Measurements from ENCODE around the gene CALN1.
"Not testable (repeated sequence)": the region's sequence is repeated elsewhere in the genome, so short reads cannot be mapped to it uniquely, and the experiment has no call there.

CALN1 gene

DNA sequence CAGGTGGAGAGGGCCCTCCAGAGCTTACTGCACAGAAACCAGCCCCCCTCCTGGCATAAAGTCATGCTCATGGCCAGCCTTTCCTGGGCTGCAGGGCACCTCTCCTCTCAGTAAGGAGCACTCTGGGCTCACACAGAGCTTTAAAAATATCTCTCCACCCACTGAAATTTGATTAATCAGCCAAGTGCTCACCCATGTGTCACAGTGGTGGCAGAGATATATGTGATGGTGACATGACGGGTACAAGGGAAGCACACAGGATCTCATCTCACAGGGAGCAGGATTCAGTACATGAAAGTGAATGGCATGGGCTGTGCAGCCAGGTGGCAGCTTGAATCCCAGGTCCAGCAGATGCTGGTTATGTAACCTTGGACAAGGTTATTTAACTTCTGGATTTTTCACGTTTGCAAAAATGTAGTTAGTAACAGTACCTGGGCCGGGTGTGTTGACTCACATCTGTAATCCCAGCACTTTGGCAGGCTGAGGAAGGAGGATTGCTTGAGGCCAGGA, 144.8 kb downstream of the CALN1 start:
- no peak for DNase-seq (ENCODE audit: low spot score)

- DNase-seq (ENCODE audit: low spot score) = no peak
These were observed 145.4 kb downstream of the CALN1 start for GRCh38 chr7:72266771-72267170.

GRCh38 chr7:72265071-72265904, 146.8 kb downstream of the CALN1 start:
- DNase-seq (ENCODE audit: low spot score) = no peak

- DNase-seq (ENCODE audit: low spot score) = no peak
These were observed 151.7 kb downstream of the CALN1 start for GRCh38 chr7:72260406-72260805.

GRCh38 chr7:72258074-72258473, 154.1 kb downstream of the CALN1 start:
- DNase-seq (ENCODE audit: low spot score) = no peak

DNA sequence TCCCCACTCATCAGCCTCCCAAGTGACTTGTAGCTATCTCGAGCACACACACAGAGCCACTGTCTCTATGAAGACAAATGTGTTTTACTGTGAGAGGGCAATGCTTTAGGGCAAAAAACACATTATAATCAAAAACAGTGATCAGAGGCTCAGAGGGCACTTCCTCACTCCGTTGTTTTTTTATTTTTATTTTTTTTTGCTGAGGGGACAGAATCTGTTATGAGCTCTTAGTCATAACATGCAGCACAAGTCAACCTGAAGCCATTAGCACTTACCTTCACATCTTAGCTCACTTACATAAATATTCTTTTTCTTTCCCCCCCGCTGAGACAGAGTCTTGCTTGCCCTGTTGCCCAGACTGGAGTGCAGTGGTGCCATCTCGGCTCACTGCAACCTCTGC, 157.7 kb downstream of the CALN1 start:
- no peak for DNase-seq (ENCODE audit: low spot score)

GRCh38 chr7:72249106-72249505, 163.0 kb downstream of the CALN1 start:
- DNase-seq (ENCODE audit: low spot score) = no peak

DNA sequence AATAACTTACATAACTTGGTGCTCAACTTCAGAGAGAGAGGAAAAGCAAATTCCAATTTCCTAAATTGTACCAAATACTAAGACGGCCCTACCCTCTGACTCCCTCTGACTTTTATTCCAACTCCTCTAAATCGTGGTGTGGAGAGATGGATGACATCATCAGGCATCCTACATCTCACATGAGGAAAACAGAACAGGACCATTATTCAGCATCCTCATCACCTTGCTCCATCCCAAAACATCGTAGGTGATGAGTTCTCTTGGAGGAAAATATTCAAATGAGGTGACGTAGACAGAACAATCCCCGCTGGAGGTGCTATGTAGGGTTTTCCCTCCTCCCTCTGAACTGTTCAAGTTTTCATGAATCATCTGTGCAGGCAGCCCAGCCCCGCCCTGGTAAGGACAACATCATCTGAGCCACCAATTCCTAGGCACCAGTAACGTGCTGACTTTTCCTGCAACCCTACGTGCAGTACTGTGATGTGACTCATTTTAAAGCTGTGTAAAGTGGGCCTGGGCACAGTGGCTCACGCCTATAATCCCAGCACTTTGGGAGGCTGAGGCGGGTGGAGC, 167.2 kb downstream of the CALN1 start:
- no peak for DNase-seq (ENCODE audit: low spot score)

DNA sequence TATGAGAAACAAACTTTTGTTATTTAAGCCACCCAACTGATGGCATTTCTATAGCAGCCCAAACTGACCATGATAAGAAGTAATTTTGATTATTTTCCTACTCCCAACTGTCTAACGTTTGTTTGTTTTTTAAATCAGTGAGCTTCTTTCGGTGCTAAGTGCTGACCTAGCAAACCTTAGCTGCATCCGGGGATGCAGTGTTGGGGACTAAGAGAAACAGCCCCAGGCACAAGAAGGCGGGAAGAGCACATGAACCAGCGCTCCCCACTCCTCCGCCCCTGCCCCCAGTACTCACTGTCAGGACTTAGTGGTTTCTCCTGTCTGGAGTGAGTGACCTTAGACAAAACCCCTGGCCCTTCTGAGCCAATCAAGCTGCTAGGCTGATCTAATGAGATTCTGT, 168.8 kb downstream of the CALN1 start:
- no peak for DNase-seq (ENCODE audit: low spot score)

DNA sequence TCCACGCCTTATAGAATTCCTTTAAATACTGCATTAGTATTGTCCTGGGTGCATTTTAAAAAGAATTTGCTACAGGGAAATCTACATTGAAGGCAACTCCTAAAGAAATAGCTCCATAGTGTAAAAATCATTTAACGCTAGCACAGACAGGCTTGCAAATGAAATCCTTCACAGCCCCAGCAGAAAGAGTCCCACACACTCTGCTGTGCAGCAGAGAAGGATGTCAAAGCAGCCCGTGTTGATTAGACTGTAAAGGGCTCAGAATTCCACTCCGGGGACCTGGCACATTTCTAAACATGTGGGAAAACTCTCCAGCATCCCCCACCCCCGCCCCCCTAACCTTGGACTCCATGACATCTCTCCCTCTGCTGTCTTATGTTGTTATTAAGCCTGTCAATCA, 176.8 kb downstream of the CALN1 start:
- no peak for DNase-seq (ENCODE audit: low spot score)

DNA sequence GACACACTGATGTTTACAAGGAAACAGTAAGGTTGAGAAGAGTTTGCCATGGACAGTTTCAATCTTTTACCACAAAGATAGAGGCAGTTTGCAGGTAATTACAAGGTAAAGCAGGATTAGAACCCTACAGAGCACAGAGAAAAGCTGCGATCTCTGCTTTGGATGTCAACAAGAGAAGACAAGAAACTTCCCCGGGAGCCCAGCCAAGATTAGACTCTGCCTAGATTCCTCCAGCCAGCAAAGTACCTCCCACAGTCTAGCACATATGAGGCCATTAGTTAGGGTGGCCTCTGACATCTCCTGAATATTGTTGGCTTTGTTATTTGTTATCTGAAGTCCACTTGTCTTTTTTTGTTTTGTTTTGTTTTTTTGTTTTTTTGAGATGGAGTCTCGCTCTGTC, 178.1 kb downstream of the CALN1 start:
- no peak for DNase-seq (ENCODE audit: low spot score)

GRCh38 chr7:72230281-72230680, 181.9 kb downstream of the CALN1 start:
- no peak for DNase-seq (ENCODE audit: low spot score)

GRCh38 chr7:72223351-72223750, 188.8 kb downstream of the CALN1 start:
- no peak for DNase-seq (ENCODE audit: low spot score)

- no peak for DNase-seq (ENCODE audit: low spot score)
These were observed 190.0 kb downstream of the CALN1 start for GRCh38 chr7:72222136-72222535.

- DNase-seq (ENCODE audit: low spot score) = no peak
These were observed 192.6 kb downstream of the CALN1 start for GRCh38 chr7:72219500-72219899.

DNA sequence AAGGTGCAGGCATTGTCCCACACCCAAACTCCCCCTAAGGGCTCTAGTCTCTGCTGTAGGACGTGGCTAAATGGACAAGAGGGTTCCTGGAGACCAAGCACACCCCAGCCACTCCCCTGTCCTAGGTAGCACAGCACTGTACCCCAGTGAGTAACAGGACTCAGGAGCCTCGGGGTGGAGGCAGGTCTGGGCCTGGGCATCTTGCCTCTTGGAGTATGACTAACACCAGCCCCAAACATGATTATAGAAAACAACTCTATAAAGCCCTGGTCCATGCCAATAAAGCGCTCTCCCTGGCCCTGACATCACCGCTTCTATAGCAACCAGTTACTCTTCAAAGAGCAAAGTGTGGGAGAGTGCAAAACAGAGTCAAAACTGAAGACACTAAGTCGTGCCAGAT, 195.0 kb downstream of the CALN1 start:
- no peak for DNase-seq (ENCODE audit: low spot score)

DNA sequence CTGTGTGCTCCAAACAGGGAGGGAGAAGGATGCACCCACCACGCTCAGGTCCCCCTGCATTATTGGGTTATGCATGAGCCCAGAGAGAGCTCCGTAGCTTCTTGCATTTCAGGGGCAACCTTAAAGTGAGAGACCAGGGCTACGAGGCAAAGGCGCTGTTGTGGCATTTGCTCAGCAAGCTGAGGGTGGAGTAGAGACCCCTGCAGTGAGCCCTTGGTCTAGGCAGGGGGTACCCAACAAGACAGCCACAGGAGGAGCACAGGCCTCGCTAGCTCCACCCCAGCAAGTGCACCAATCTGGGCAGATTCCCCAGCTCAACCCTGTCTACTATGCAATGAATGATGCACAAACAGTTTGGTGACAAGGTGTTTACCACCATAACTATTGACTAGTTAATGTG, 198.4 kb downstream of the CALN1 start:
- no peak for DNase-seq (ENCODE audit: low spot score)

DNA sequence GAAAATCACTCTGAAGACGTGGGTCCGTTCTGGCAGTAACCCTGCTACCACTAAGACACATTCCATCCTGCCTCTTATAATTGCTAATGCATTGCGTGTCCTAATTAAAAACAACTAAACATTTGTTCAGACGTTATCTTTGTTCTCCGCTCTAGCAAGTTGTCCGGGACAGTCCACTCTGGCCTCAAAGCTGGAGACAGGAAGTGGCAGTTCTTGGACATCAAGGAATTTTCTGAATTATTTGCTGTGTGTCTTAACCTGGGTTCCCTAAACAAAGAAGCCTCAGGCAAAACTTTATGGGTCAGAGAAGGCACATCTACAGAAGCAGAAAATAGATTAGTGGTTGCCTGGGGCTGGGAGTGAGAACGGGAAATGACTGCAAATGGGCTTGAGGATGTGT, 199.1 kb downstream of the CALN1 start:
- no peak for DNase-seq (ENCODE audit: low spot score)

GRCh38 chr7:72211175-72211574, 201.0 kb downstream of the CALN1 start:
- no peak for DNase-seq (ENCODE audit: low spot score)

- not testable (repeated sequence) for DNase-seq (ENCODE audit: low spot score)
These were observed 203.1 kb downstream of the CALN1 start for GRCh38 chr7:72209006-72209405.

DNA sequence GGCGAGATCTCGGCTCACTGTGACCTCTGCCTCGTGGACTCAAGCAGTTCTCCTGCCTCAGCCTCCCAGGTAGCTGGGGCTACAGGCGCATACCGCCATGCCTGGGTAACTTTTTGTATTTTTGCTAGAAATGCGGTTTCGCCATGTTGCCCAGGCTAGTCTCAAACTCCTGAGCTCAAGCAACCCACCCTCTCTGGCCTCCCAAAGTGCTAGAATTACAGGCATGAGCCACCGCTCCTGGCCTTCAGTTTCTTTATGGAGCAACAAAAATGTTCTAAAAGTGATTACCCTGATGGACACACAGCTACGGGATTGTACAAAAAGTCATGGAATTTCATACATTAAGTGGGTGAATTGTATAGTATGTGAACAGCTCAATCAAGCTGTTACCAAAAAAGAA, 216.0 kb downstream of the CALN1 start:
- no peak for DNase-seq (ENCODE audit: low spot score)

DNA sequence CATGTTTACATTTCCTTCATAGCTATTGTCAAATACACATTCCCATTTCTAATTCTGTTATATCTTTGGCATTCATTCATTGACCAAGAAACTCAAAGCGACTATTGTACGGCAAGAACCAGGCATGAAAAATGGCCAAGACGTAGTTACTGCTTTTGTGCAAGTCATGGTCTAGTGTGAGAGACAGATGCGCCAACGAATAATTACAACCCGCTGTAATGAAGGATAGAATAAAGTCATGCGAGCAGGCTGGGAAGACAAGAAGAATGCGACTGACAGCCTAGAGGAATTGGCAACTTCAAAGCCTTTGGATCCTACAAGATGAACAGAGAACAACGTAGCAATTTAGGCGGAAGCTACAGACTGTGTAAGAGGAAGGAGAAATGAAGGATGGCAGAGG, 221.2 kb downstream of the CALN1 start:
- no peak for DNase-seq (ENCODE audit: low spot score)

DNA sequence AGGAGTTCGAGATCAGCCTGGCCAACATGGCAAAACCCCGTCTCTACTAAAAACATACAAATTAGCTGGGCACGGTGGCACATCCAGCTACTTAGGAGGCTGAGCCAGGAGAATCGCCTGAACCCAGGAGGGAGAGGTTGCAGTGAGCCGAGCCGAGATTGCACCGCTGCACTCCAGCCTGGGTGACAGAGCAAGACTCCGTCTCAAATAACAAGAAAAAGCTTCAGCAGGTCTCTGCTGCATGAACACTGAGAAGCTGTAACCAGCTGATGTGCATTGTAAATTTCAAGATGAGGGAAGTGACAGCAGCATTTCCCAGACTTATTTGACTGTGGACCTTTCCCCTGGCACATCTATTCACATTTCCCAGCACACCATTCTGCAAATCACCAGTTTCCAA, 222.0 kb downstream of the CALN1 start:
- DNase-seq (ENCODE audit: low spot score) = no peak

GRCh38 chr7:72187179-72187578, 225.0 kb downstream of the CALN1 start:
- DNase-seq (ENCODE audit: low spot score) = no peak

All from CD4-positive, alpha-beta T cell treated with Interleukin-15 for 4 hours (primary cell).